CD4-positive, alpha-beta T cell treated with Interleukin-15 for 4 hours (primary cell): ENCODE data around the gene MAPKAP1.
"Not testable (repeated sequence)": the region's sequence is repeated elsewhere in the genome, so short reads cannot be mapped to it uniquely, and the experiment has no call there.

Experiments
- DNase-seq: peaks from one replicate; pipeline ENCODE4 v3.0.0-alpha.2; 2020; ENCODE audit warnings: low spot score

The MAPKAP1 gene

DNA sequence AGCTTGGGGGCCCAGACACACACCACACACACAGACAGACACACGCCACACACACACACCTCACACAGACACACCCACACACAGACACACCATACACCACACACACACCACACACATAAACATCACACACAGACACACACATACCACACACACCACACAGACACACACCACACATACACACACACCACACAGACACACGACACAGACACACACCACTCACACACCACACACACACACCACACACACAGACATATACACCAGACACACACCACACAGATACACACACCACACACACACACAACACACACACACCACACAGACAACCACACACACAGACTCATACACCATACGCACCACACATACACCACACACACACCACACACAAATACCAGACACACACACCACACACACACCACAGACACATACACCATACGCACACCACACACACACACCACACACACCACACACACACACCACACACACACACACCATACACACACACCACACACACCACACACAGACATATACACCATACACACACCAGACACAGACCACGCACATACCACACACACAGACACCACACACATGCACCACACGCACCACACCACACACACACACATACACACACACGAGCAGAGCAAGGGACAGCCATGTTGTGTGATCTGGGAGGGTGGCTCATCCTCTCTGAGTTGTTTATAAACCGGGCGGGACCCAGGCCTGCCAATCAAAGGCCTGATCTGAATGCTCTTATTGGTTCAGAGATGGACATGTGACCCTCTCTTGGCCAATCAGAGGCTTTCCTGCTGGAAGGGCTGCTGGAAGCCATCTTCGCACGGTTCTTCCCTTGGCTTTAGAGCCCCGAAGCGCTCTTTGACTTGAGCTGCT, 297.1 kb downstream of the MAPKAP1 start:
- peak; percentile 43 for DNase-seq

DNA sequence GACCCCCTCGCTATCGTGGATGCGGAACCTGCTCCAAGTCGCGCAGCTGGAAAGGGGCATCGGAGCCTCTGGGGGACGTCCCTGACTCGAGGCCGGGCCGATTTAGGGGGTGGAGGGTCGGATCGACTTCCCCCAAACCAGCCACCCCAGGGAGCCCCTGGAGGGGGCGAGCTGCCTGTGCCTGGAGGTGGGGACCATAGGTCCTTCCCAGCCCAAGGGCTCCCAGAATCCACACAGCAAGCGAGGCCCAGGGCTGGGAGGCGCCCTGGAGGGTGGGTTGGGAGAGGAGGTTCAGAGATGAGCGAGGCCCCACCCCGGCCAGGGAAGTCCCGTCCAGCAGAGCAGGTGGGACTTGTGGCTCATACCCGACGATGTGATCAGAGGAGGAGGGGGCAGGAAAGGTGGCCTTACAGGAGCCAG, 297.8 kb downstream of the MAPKAP1 start:
- no peak for DNase-seq

DNA sequence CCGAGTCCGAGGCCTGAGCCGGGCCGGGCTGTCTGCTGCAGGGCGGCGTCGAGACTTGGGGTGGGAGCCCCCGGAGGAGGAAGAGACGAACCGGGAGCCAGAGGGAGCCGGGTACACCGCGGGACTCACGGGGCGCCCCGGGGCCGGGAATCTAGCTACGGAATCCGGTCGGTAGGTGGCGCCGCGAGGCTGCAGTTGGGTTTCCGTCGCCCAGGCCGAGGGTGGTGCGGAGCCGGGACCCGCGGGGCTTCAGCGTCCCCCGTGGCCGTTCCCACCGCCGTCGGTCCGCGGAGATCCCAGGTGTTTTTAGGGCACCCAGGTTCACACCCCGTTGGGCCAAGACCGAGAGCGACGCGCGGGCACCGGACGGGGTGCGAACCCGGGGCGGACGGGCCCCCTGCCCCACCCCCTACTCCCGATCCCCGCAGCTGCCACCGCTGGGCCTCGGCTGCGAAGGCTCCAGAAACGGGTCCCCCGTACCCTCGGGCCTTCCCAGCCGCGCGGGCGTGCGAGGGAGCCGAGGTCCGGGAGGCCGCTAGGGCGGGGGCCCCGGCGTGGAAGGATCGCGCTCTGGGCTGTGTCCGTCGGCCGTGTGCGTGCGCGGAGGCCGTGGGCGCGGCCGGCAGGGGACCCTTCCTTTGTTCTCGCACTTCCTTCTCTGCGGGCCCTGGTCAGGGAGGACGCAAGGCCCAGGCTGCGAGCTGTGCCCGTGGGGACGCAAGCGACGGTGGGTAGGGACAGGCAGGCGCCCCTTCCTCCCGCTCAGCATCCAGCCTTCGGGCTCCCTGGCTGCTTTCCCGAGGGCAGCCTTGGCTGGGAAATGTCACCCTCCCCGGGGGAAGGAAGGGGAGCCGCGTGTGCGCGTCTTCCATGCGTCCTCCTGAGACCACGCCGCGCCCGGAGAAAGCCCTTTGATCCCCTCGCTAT, 298.8 kb downstream of the MAPKAP1 start:
- peak; percentile 63 for DNase-seq

DNA sequence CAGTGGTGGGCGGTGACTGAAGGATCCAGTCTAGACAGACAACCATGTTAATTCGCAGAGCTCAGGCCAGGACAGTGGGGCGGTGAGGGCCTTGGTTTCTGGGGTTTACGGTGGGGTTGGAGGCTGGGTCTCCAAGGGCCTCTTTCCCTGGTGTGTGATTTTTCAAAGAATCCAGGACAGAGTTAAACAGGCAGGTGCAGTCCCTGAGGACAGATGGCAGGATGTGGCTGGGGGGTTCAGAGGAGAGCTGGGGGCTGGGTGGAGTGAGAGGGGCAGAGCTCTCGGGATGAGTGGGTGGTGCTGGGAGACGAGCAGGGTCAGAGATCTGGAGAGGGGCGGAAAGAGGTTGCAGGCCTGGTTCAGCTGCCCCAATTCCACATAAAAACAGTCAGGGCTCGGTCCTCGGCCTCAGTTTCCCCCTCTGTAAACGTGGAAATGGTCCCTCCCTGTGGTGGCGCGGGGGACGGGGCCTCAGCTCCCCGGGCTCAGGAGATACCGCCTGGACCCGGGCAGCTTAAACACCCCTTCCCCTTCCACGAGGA, 299.5 kb downstream of the MAPKAP1 start:
- DNase-seq, result no peak

DNA sequence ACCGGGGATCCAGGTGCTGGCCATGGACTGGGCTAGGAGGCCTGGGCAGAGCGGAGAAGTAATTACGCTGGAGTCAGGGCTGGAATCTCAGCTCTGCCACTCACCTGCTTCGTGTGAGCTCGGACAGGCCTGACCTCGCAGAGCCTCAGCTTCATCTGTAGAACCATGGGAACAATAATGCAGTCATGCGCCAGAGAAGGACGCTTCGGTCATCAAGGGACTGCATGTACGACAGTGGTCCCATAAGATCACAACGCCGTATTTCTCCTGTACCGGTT, 300.3 kb downstream of the MAPKAP1 start:
- no peak for DNase-seq

DNA sequence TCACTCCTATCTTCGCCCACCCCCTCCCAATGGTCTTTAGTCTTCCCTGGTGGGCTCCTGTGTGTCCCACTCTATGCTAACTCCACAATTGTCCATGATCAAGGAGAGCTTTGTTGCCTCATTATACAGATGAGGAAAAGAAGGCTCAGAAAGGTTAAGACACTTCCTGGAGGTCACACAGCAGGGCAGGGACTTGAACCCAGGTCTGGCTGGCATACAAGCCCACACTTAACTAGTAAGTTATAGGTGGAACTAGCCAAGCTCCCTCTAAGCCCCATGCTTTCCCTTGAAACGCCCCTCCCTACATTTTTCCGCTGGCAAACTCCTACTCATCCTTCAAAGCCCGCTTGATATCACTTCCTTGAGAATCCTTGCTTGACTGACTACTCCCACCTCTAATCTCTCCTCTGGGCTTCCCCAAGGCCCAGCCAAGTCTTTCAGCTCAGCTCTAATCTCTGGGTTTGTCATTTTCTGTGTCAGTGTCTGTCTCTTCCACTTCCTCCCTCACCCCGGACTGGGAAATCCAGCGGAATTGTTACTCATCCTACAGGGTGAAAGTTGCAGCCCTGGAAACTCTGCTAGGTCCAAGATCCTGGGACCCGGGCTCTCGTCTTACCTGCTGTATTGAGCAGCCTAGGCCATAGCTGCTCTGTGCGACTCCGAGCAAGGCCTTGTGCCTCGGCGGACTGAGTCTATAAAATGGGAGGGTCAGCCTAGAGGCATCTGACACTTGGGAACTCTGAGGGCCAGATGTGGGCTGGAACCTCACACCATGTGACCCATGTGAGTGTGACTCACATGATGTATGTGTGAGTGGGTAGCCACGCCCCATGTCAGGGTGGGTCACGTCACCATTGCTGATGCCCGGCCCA, 300.8 kb downstream of the MAPKAP1 start:
- DNase-seq, result no peak

DNA sequence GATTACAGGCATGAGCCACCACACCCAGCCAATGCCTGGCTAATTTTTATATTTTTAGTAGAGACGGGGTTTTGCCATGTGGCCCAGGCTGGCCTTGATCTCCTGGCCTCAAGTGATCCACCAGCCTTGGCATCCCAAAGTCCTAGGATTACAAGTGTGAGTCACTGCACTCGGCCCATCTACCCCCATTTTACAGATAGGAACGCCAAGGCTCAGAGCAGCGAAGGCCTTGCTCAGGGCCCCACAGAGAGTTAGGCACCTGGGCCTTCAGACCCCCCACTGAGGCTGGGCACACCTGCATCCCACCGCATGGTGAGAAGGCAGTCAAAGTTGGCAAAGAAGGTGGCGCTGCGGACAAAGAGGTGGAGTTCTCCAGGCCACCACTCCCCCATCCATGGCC, 302.3 kb downstream of the MAPKAP1 start:
- no peak for DNase-seq

DNA sequence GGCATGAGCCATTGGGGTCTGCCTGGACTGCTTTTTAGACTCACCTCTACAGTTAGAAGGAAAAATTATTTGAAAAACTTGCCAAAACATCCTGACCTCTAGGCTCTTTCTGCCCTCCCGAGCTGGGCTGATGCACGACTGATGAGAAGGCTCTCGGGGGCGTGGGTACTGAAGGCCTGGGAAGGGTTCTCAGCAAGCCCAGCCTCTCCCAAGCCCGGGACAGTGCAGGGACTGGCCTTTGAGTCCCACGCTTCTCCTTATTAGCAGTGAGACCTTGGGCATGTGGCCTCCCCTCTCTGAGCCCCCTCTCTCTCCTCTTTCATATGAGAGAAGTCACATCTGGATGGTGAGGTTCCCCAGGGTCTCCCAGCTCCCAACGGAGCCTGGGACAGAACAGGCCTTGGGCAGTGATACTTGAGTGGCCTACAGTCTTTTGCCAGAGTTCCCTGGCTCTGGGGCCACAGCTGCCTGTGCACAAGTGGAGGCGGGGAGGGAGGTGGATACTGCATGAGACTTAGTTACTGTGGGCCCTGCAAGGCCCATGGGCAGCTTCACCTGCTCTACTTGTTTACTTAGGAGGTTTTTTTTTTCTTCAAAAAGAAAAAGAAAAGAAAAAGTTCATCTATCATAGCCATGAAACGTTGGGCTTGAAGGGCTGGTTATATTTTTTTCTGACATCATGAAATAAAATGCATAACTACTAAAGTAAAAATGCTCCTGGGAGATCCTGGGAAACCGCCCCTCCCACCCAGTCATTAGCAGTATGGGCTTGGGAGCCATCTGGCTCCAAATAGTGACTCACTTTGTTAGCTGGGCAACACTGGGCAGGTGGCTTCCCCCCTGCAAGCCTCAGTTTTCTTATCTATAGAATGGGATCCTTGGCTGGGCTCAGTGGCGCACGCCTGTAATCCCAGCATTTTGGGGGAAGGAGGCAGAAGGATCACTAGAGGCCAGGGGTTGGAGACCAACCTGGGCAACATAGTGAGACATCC, 306.0 kb downstream of the MAPKAP1 start:
- DNase-seq, result no peak

DNA sequence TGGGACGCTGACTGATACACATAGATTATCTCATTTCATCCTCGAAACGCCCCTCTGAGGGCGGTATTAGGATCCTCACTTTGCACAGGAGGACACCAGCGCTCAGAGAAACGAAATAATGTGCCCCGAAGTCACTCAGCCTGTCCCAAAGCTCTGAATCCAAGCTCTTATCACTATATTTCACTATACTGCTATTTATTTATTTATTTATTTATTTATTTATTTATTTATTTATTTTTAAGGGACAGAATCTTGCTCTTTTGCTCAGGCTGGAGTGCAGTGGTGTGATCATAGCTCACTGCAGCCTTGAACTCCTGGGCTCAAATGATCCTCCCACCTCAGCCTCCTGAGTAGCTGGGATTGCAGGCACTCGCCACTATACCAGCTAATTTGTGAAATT, 306.8 kb downstream of the MAPKAP1 start:
- not testable (repeated sequence) for DNase-seq

DNA sequence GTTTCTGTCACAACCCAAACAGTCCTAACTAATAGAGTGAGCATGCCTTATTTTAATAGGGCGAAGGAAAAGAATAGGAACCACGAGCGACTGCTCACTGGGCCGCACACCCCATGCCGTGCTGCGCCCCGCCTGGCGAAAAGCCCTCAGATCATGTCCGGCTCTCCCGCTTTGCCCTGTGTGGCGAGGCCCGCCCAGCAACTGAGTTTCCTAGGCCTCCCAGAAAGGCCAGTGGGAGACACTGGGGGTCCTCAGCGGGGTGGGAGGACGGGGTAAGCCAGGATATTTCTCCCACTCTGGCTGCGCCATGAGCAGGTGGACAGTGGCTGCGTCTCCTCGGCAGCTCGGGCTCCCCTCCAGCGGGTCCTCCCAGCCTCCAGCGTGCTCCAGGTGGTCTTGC, 307.3 kb downstream of the MAPKAP1 start:
- no peak for DNase-seq

DNA sequence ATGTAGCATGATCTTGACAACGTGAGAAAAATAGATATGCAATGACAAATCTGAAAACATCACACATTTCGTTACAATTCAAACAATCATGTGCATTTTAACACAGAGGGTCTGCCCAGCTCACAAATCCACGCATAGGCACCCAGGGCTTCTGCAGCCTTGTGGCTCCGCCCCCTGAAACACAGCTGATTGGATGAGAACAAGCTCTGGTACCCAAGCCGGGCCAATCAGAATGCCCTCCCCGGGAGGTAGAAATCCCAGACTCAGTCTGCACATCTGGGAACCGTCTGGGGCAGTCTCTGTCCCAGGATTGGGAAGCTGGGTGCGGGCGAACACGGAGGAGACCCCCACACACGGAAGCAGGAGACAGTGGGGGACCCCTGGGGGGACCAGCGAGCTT, 307.8 kb downstream of the MAPKAP1 start:
- no peak for DNase-seq

DNA sequence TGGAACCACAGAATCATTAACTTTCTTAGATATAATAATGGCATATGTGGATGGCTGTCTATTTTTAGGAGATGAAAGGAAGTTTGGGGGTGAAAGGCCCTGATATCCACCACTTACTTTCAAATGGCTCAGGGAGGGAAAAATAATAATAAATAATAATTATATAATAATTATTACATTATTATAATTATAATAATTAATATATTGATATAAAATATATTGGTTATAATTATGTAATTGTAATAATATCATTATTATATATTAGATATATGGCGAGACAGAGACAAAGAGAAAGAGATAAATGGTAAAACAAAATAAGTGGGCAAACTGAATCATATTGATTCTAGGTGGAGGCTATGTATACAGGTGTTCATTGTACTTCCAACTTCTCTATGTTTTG, 308.8 kb downstream of the MAPKAP1 start:
- no peak for DNase-seq

DNA sequence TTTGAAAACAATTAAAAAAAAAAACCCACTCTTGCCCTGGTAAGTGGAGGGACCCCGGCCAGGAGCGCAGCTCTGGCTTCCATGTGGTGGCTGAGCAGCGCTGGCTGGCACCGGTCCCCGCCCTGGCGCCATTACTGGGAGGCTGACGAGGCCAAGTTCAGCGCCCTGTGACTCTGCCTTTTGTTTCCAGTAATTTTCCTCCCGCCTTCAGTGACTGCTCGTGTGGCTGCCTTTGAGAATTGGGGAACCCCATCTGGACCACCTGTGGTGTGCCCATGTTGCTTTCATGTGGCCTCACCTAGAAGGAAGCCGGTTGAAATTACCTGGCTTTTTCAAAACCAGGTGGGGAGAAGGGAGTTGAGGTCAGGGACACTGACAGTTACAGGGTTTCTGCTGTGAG, 309.3 kb downstream of the MAPKAP1 start:
- no peak for DNase-seq

DNA sequence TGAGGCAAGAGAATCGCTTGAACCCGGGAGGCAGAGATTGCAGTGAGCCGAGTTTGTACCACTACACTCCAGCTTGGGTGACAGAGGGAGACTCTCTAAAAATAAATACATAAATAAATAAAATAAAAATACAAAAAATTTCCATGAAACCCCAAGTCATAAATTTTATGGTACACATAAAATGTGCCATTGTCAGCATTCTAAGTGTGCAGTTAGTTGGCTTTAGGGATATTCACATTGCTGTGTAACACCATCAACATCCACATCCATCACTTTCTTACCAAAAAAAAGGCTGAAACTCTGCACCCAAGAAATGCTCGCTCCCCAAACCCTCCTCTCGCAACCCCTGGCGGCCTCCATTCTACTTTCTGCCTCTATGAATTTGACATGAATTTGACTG, 310.2 kb downstream of the MAPKAP1 start:
- no peak for DNase-seq

DNA sequence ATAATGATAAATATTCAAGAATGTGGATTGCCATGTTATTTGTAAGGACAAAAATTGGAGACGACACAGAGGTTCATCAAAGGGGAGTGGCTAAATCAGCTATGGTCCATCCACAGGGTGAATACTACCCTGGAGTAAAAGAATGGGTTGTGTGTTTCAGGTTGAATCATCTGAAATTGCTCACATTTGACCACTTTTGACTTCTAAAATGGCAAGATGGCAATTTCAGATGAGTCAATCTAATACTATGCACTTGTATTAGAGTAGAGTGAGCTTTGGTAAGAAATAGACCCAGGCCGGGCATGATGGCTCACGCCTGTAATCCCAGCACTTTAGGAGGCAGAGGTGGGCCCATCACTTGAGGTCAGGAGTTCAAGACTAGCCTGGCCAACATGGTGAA, 313.6 kb downstream of the MAPKAP1 start:
- DNase-seq, result no peak

DNA sequence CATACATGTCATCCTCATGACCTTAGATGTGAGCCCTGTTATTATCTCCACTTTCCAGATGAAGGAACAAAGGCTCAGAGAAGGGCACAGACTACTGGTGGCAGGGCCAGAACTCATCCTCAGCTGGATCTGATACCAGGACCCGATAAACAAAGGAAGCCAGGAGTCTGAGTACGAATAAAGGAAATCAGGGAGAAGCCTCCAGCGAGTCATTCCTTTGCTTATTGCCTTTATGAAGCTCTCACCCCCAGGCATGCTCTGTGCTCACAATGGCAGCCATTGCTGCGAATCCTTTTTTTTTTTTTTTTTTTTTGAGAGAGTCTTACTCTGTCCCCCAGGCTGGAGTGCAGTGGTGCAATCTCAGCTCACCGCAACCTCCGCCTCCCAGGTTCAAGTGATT, 315.3 kb downstream of the MAPKAP1 start:
- no peak for DNase-seq

DNA sequence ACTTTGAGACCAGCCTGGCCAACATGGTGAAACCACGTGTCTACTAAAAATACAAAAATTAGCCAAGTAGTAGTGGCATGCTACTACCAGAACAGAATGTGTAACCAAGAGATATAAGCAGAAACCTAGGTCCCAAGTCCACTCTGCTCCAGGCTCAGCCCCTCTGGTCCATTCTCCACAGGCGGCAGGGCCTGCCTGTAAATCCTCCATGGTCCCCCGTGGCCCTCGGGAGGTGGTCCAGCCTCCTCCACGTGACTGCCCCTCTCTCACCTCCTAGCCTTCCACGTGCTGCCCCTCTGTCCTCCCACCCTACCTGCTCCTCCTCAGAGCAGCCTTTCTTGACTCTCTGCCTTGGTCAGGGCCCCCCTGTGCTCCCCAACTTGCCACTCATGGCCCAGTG, 318.0 kb downstream of the MAPKAP1 start:
- no peak for DNase-seq

DNA sequence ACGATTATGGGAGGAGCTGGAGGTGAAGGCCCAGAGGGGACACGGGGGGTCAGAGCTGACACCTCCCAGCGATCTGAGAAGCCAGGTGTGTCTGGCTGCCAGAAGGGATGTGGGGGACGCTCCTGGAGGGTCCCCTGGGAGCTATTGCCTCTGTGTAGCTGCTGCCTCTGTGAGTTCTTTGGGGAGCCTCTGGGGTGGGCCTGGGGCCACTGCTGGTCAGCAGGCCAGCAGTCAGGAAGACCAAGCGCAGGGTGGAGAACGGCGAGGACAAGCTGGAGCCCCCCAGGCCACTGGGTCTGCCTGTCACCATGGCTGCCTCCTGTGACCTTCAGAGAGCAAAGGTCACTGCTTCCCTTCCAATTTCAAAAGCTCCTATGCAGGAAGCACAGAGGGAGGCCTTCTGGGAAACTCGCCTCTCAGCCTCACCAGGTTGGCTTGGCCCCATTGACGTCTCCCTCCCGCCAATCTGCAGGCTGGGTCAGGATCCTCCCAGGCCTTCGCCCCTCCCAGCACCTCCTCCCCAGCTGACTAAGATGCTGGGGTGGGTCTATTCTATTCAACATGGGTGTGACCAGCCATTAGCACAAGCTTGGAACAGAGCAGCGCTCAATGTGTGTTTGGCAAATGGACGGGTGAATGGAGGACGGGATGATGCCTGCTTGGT, 319.0 kb downstream of the MAPKAP1 start:
- no peak for DNase-seq
